ENCODE data around the gene CLN6. TPM values are rescaled to one million over a fixed set of nuclear protein-coding genes. Genes with fewer than 3 reads are reported as not detected.
"Not testable (repeated sequence)": the region's sequence is repeated elsewhere in the genome, so short reads cannot be mapped to it uniquely, and the experiment has no call there.

Gene CLN6
- total RNA-seq, 3 donors from 2014 or later (not counting 1 experiment from before 2014, with no cell fraction given) = 14.9 to 19.0 (median 15.5) TPM

- H3K9me3 Mint-ChIP-seq = no peaks in the 10 kb centered on the region
- intact Hi-C loops (cut with micrococcal nuclease) = no loop called here
- WGBS (ENCODE audit: insufficient coverage) = 72% methylated on average over 4 of the region's 4 CpGs
- DNase-seq (no peak), ATAC-seq (no peak)
- H3K27me3 Mint-ChIP-seq (ENCODE audit: low read depth in 2 of 2) = peaks cover 9 to 20% of the 10 kb centered on the region in 2 donors
- TF ChIP-seq, protein P1, sequence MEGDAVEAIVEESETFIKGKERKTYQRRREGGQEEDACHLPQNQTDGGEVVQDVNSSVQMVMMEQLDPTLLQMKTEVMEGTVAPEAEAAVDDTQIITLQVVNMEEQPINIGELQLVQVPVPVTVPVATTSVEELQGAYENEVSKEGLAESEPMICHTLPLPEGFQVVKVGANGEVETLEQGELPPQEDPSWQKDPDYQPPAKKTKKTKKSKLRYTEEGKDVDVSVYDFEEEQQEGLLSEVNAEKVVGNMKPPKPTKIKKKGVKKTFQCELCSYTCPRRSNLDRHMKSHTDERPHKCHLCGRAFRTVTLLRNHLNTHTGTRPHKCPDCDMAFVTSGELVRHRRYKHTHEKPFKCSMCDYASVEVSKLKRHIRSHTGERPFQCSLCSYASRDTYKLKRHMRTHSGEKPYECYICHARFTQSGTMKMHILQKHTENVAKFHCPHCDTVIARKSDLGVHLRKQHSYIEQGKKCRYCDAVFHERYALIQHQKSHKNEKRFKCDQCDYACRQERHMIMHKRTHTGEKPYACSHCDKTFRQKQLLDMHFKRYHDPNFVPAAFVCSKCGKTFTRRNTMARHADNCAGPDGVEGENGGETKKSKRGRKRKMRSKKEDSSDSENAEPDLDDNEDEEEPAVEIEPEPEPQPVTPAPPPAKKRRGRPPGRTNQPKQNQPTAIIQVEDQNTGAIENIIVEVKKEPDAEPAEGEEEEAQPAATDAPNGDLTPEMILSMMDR (IDR thresholded peaks at IDR 0.05) = no peak
- peaks cover 8% of the 10 kb centered on the region for H3K4me1 ChIP-seq (ENCODE audit: control insufficient read depth, insufficient read depth, low read length)
- no peaks in the 10 kb centered on the region for H3K36me3 ChIP-seq (ENCODE audit: control insufficient read depth, insufficient read depth, low read length)
- no peak overlapping the region for H3K4me3 ChIP-seq (ENCODE audit: low read length)
- no peak overlapping the region for H3K27ac ChIP-seq (ENCODE audit: low read length)
- no peaks in the 10 kb centered on the region for H3K9me3 ChIP-seq (ENCODE audit: control insufficient read depth, insufficient read depth, low read length)
- H3K4me3 Mint-ChIP-seq = no peak overlapping the region
- peaks cover 3 to 4% of the 10 kb centered on the region in 2 donors for H3K4me1 Mint-ChIP-seq
- H3K27me3 ChIP-seq (ENCODE audit: control insufficient read depth, insufficient read depth, low read length) = no peaks in the 10 kb centered on the region
- H3K27ac Mint-ChIP-seq = no peak overlapping the region
- no peaks in the 10 kb centered on the region for H3K36me3 Mint-ChIP-seq
These were observed 5.5 kb upstream of the CLN6 start for GRCh38 chr15:68235022-68235421.

GRCh38 chr15:68234520-68234919, 5.0 kb upstream of the CLN6 start:
- H3K9me3 ChIP-seq (ENCODE audit: control insufficient read depth, insufficient read depth, low read length); H3K27ac Mint-ChIP-seq; H3K36me3 ChIP-seq (ENCODE audit: control insufficient read depth, insufficient read depth, low read length); H3K27me3 ChIP-seq (ENCODE audit: control insufficient read depth, insufficient read depth, low read length); H3K4me3 Mint-ChIP-seq; intact Hi-C loops (cut with micrococcal nuclease); DNase-seq; H3K36me3 Mint-ChIP-seq; ATAC-seq; H3K4me1 Mint-ChIP-seq; H3K9me3 Mint-ChIP-seq; H3K27ac ChIP-seq (ENCODE audit: low read length); H3K4me3 ChIP-seq (ENCODE audit: low read length): not testable (repeated sequence)
- peaks cover 7 to 16% of the 10 kb centered on the region in 2 donors for H3K27me3 Mint-ChIP-seq (ENCODE audit: low read depth in 2 of 2)
- peaks cover 11% of the 10 kb centered on the region for H3K4me1 ChIP-seq (ENCODE audit: control insufficient read depth, insufficient read depth, low read length)
- 94% methylated on average over 9 of the region's 9 CpGs for WGBS (ENCODE audit: insufficient coverage)

- Mint-ChIP-seq H3K27me3 (ENCODE audit: low read depth in 2 of 2) (peaks cover 7 to 13% of the 10 kb centered on the region in 2 donors), H3K9me3 (no peaks in the 10 kb centered on the region), H3K27ac (no peak overlapping the region), H3K4me1 (peaks cover 6 to 8% of the 10 kb centered on the region in 2 donors), H3K36me3 (no peaks in the 10 kb centered on the region), H3K4me3 (no peak overlapping the region)
- Histone ChIP-seq H3K9me3 (ENCODE audit: control insufficient read depth, insufficient read depth, low read length) (no peaks in the 10 kb centered on the region), H3K4me3 (ENCODE audit: low read length) (no peak overlapping the region), H3K36me3 (ENCODE audit: control insufficient read depth, insufficient read depth, low read length) (no peaks in the 10 kb centered on the region), H3K27me3 (ENCODE audit: control insufficient read depth, insufficient read depth, low read length) (no peaks in the 10 kb centered on the region), H3K4me1 (ENCODE audit: control insufficient read depth, insufficient read depth, low read length) (peaks cover 11% of the 10 kb centered on the region), H3K27ac (ENCODE audit: low read length) (no peak overlapping the region)
- ATAC-seq (no peak), DNase-seq (no peak)
- TF ChIP-seq, protein P1 (IDR thresholded peaks at IDR 0.05) = no peak
- 96% methylated on average over 6 of the region's 6 CpGs for WGBS (ENCODE audit: insufficient coverage)
- intact Hi-C loops (cut with micrococcal nuclease) = no loop called here
These were observed 4.5 kb upstream of the CLN6 start for GRCh38 chr15:68234060-68234459.

GRCh38 chr15:68232937-68233336, 3.4 kb upstream of the CLN6 start:
- H3K4me1 Mint-ChIP-seq = peaks cover 17 to 19% of the 10 kb centered on the region in 2 donors
- 69% methylated on average over 5 of the region's 6 CpGs for WGBS (ENCODE audit: insufficient coverage)
- H3K27me3 ChIP-seq (ENCODE audit: control insufficient read depth, insufficient read depth, low read length) = no peaks in the 10 kb centered on the region
- no peak overlapping the region for H3K27ac ChIP-seq (ENCODE audit: low read length)
- H3K27ac Mint-ChIP-seq = no peak overlapping the region
- no peak overlapping the region for H3K4me3 Mint-ChIP-seq
- TF ChIP-seq, protein P1 (IDR thresholded peaks at IDR 0.05) = no peak
- H3K27me3 Mint-ChIP-seq (ENCODE audit: low read depth in 2 of 2) = peaks cover 7% of the 10 kb centered on the region in 2 donors
- ATAC-seq (no peak), DNase-seq (no peak)
- H3K9me3 Mint-ChIP-seq = no peaks in the 10 kb centered on the region
- no peak overlapping the region for H3K4me3 ChIP-seq (ENCODE audit: low read length)
- no peaks in the 10 kb centered on the region for H3K36me3 Mint-ChIP-seq
- H3K4me1 ChIP-seq (ENCODE audit: control insufficient read depth, insufficient read depth, low read length) = peaks cover 22% of the 10 kb centered on the region
- intact Hi-C loops (cut with micrococcal nuclease) = no loop called here
- H3K9me3 ChIP-seq (ENCODE audit: control insufficient read depth, insufficient read depth, low read length) = no peaks in the 10 kb centered on the region
- H3K36me3 ChIP-seq (ENCODE audit: control insufficient read depth, insufficient read depth, low read length) = no peaks in the 10 kb centered on the region

Measured in natural killer cell (primary cell).